ENCODE measurements around the gene ZNF296.

DNA sequence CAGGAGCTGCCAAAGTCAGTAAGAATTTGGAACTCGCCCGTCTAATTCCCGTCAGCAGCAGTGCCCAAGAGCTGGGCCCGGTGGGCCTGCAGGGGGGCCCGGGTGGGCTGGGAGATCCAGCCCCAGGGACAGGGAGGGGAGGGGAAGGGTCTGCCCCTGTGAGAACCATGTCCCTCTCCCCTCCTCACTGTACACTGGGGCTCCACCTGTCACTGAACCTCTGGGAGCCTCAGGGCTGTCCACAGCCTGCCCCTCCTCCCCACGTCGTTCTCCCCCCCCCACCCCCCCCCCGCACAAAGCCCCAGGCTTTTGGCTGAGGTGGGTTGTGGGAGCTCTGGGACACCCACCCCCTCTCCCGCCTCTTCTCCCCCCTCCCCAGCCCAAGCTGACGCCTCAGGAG, 8.2 kb downstream of the ZNF296 start:
- TF ChIP-seq, protein P1, sequence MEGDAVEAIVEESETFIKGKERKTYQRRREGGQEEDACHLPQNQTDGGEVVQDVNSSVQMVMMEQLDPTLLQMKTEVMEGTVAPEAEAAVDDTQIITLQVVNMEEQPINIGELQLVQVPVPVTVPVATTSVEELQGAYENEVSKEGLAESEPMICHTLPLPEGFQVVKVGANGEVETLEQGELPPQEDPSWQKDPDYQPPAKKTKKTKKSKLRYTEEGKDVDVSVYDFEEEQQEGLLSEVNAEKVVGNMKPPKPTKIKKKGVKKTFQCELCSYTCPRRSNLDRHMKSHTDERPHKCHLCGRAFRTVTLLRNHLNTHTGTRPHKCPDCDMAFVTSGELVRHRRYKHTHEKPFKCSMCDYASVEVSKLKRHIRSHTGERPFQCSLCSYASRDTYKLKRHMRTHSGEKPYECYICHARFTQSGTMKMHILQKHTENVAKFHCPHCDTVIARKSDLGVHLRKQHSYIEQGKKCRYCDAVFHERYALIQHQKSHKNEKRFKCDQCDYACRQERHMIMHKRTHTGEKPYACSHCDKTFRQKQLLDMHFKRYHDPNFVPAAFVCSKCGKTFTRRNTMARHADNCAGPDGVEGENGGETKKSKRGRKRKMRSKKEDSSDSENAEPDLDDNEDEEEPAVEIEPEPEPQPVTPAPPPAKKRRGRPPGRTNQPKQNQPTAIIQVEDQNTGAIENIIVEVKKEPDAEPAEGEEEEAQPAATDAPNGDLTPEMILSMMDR (IDR thresholded peaks at IDR 0.05) = no peak
- TF ChIP-seq POLR2AphosphoS5 (IDR thresholded peaks at IDR 0.05; ENCODE audit: low read depth, low read length) (no peak), SIN3A (IDR thresholded peaks at IDR 0.05; ENCODE audit: borderline replicate concordance, insufficient read depth, low read depth, low read length) (no peak)
- TF ChIP-seq, protein P2, sequence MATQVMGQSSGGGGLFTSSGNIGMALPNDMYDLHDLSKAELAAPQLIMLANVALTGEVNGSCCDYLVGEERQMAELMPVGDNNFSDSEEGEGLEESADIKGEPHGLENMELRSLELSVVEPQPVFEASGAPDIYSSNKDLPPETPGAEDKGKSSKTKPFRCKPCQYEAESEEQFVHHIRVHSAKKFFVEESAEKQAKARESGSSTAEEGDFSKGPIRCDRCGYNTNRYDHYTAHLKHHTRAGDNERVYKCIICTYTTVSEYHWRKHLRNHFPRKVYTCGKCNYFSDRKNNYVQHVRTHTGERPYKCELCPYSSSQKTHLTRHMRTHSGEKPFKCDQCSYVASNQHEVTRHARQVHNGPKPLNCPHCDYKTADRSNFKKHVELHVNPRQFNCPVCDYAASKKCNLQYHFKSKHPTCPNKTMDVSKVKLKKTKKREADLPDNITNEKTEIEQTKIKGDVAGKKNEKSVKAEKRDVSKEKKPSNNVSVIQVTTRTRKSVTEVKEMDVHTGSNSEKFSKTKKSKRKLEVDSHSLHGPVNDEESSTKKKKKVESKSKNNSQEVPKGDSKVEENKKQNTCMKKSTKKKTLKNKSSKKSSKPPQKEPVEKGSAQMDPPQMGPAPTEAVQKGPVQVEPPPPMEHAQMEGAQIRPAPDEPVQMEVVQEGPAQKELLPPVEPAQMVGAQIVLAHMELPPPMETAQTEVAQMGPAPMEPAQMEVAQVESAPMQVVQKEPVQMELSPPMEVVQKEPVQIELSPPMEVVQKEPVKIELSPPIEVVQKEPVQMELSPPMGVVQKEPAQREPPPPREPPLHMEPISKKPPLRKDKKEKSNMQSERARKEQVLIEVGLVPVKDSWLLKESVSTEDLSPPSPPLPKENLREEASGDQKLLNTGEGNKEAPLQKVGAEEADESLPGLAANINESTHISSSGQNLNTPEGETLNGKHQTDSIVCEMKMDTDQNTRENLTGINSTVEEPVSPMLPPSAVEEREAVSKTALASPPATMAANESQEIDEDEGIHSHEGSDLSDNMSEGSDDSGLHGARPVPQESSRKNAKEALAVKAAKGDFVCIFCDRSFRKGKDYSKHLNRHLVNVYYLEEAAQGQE (IDR thresholded peaks at IDR 0.05; ENCODE audit: insufficient read depth in 1 of 2, low read depth in 2 of 2, low read length in 1 of 2) = no peak
